GM19372 (cell line): ENCODE data around the gene ASS1.

Experiments
- ATAC-seq: cut with Tn5 transposase; IDR thresholded peaks from one replicate; pipeline ENCODE4 v1.9.1; 2021; ENCODE audit warnings: mild to moderate bottlenecking, low read depth, moderate library complexity; ENCODE audit not compliant: unreplicated experiment

The ASS1 gene

GRCh38 chr9:130470269-130470668 lies 25.5 kb downstream of the ASS1 start:
- ATAC-seq = no peak

- no peak for ATAC-seq
Measured at GRCh38 chr9:130470950-130471349, 26.2 kb downstream of the ASS1 start.

GRCh38 chr9:130471411-130472183 lies 26.8 kb downstream of the ASS1 start:
- ATAC-seq = no peak

GRCh38 chr9:130472184-130472705 lies 27.5 kb downstream of the ASS1 start:
- ATAC-seq = no peak

GRCh38 chr9:130473009-130473408 lies 28.2 kb downstream of the ASS1 start:
- ATAC-seq = no peak

GRCh38 chr9:130473566-130473965 lies 28.8 kb downstream of the ASS1 start:
- ATAC-seq = no peak

GRCh38 chr9:130474106-130474505 lies 29.3 kb downstream of the ASS1 start:
- ATAC-seq = no peak

- ATAC-seq = no peak
Measured at GRCh38 chr9:130476151-130476730, 31.5 kb downstream of the ASS1 start.

- no peak for ATAC-seq
Measured at GRCh38 chr9:130477564-130477963, 32.8 kb downstream of the ASS1 start.

GRCh38 chr9:130478152-130478551 lies 33.4 kb downstream of the ASS1 start:
- ATAC-seq = no peak

GRCh38 chr9:130478736-130479575 lies 34.2 kb downstream of the ASS1 start:
- no peak for ATAC-seq

GRCh38 chr9:130479587-130479986 lies 34.8 kb downstream of the ASS1 start:
- no peak for ATAC-seq

GRCh38 chr9:130480673-130481072 lies 35.9 kb downstream of the ASS1 start:
- ATAC-seq = no peak

GRCh38 chr9:130482463-130482862 lies 37.7 kb downstream of the ASS1 start:
- ATAC-seq = no peak

GRCh38 chr9:130483371-130483971 lies 38.7 kb downstream of the ASS1 start:
- ATAC-seq = no peak

- ATAC-seq = no peak
Measured at GRCh38 chr9:130484362-130485072, 39.8 kb downstream of the ASS1 start.

- ATAC-seq = no peak
Measured at GRCh38 chr9:130486103-130486502, 41.3 kb downstream of the ASS1 start.

- ATAC-seq = no peak
Measured at GRCh38 chr9:130487500-130487899, 42.7 kb downstream of the ASS1 start.

- ATAC-seq = no peak
Measured at GRCh38 chr9:130488621-130489330, 44.0 kb downstream of the ASS1 start.
